IMR-90 (cell line): Measurements from ENCODE around the gene CREBZF.

Experiments used
- BHLHE40 ChIP-seq: fragments of 150-350 bp; IDR thresholded peaks from 2 replicates; pipeline ENCODE4 v1.6.1; 2016; ENCODE audit warnings: mild to moderate bottlenecking, low read depth, low read length
- CEBPB ChIP-seq: IDR thresholded peaks from 2 replicates; pipeline ENCODE4 v1.6.1; 2012; ENCODE audit warnings: low read depth, low read length, improper control_type of control experiment
- CHD1 ChIP-seq: IDR thresholded peaks from 2 replicates; pipeline ENCODE4 v1.6.1; 2012; ENCODE audit warnings: low read depth, low read length, improper control_type of control experiment
- FOS ChIP-seq: fragments of 150-350 bp; IDR thresholded peaks from 2 replicates; pipeline ENCODE4 v1.6.1; 2016; ENCODE audit warnings: low read depth, low read length
- MAFK ChIP-seq: IDR thresholded peaks from 2 replicates; pipeline ENCODE4 v1.6.1; 2012; ENCODE audit warnings: low read depth, low read length, improper control_type of control experiment
- MAZ ChIP-seq: IDR thresholded peaks from 2 replicates; pipeline ENCODE4 v1.6.1; 2012; ENCODE audit warnings: low read depth, mild to moderate bottlenecking, low read length, improper control_type of control experiment, moderate library complexity, borderline replicate concordance
- POLR2A ChIP-seq: IDR thresholded peaks from 2 replicates; pipeline ENCODE4 v1.6.1; 2012; ENCODE audit warnings: mild to moderate bottlenecking, low read depth, low read length
- RAD21 ChIP-seq: IDR thresholded peaks from 2 replicates; pipeline ENCODE4 v1.6.1; 2012; ENCODE audit warnings: low read length, improper control_type of control experiment
- RCOR1 ChIP-seq: IDR thresholded peaks from 2 replicates; pipeline ENCODE4 v1.6.1; 2012; ENCODE audit warnings: mild to moderate bottlenecking, low read length, improper control_type of control experiment; ENCODE audit not compliant: insufficient replicate concordance
- RFX5 ChIP-seq: IDR thresholded peaks from 2 replicates; pipeline ENCODE4 v1.8.0; 2012; ENCODE audit warnings: low read depth, mild to moderate bottlenecking, low read length, moderate library complexity
- SMC3 ChIP-seq: fragments of 150-350 bp; IDR thresholded peaks from 2 replicates; pipeline ENCODE4 v1.6.1; 2016; ENCODE audit warnings: low read depth, mild to moderate bottlenecking, antibody characterized with exemption, low read length, moderate library complexity
- USF2 ChIP-seq: fragments of 150-350 bp; IDR thresholded peaks from 2 replicates; pipeline ENCODE4 v1.6.1; 2017; ENCODE audit warnings: mild to moderate bottlenecking, antibody characterized with exemption, low read length, low read depth
- TF ChIP-seq, protein P1 (sequence below): conservative IDR thresholded peaks from 2 replicates; pipeline ENCODE4 v1.5.1; 2012; ENCODE audit warnings: mild to moderate bottlenecking, low read depth, low read length, improper control_type of control experiment

GRCh38 chr11:85627998-85628770 lies 36.7 kb downstream of the CREBZF start, which contains the start of gene TMEM126B:
- TF ChIP-seq, protein P1, sequence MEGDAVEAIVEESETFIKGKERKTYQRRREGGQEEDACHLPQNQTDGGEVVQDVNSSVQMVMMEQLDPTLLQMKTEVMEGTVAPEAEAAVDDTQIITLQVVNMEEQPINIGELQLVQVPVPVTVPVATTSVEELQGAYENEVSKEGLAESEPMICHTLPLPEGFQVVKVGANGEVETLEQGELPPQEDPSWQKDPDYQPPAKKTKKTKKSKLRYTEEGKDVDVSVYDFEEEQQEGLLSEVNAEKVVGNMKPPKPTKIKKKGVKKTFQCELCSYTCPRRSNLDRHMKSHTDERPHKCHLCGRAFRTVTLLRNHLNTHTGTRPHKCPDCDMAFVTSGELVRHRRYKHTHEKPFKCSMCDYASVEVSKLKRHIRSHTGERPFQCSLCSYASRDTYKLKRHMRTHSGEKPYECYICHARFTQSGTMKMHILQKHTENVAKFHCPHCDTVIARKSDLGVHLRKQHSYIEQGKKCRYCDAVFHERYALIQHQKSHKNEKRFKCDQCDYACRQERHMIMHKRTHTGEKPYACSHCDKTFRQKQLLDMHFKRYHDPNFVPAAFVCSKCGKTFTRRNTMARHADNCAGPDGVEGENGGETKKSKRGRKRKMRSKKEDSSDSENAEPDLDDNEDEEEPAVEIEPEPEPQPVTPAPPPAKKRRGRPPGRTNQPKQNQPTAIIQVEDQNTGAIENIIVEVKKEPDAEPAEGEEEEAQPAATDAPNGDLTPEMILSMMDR, result no peak
- TF ChIP-seq FOS (no peak), RFX5 (no peak), POLR2A (peak; percentile 54; the same call in 1 of the 2 replicates), CEBPB (no peak; the same call in 1 of the 2 replicates), SMC3 (no peak), RCOR1 (no peak), CHD1 (no peak), BHLHE40 (peak; percentile 44; the same call in 1 of the 2 replicates), USF2 (peak; percentile 91), MAFK (no peak), RAD21 (no peak), MAZ (peak; percentile 94)
